HAP-1 (cell line): ENCODE results near the gene CLPSL2.

Experiments used
- DNase-seq, 2 experiments: peaks; one replicate each; pipeline ENCODE4 v3.0.0-alpha.2; 2016 to 2020; ENCODE audit warnings: low spot score in 2 of 2
- H3K27me3 ChIP-seq: fragments of 250-450 bp; sonication (Bioruptor Pico); 2 replicates; pipeline ENCODE4 v1.5.1; 2020; ENCODE audit warnings: low read depth, mild to moderate bottlenecking, moderate library complexity
- H3K36me3 ChIP-seq: fragments of 250-450 bp; sonication (Bioruptor Pico); replicated peaks from 2 replicates; pipeline ENCODE4 v1.5.1; 2020; ENCODE audit warnings: mild to moderate bottlenecking
- H3K4me1 ChIP-seq: fragments of 250-450 bp; sonication (Bioruptor Pico); 2 replicates; pipeline ENCODE4 v1.5.1; 2020; ENCODE audit warnings: mild to moderate bottlenecking
- H3K4me3 ChIP-seq: fragments of 250-450 bp; sonication (Bioruptor Pico); 2 replicates; pipeline ENCODE4 v1.5.1; 2020; ENCODE audit warnings: mild to moderate bottlenecking, moderate library complexity
- H3K9me3 ChIP-seq: fragments of 250-450 bp; sonication (Bioruptor Pico); 2 replicates; pipeline ENCODE4 v1.5.1; 2020; ENCODE audit warnings: mild to moderate bottlenecking, moderate library complexity
- in situ Hi-C: fragments of 300-500 bp; cut with MboI; formaldehyde crosslinking; loops from 3 replicates; pipeline ENCODE4 v1.14.3; 2020; ENCODE audit warnings: low sequenced_read_pairs, inconsistent platforms, mixed read lengths

The CLPSL2 gene

GRCh38 chr6:35755278-35755924, 21.0 kb upstream of the CLPSL2 start:
- no peaks in the 10 kb centered on the region for H3K36me3 ChIP-seq
- H3K27me3 ChIP-seq: no peaks in the 10 kb centered on the region
- DNase-seq: no peak
- H3K4me1 ChIP-seq: no peaks in the 10 kb centered on the region
- no peak overlapping the region for H3K4me3 ChIP-seq
- in situ Hi-C loops: no loop called here
- no peaks in the 10 kb centered on the region for H3K9me3 ChIP-seq

- no peaks in the 10 kb centered on the region for H3K27me3 ChIP-seq
- H3K9me3 ChIP-seq: no peaks in the 10 kb centered on the region
- no peaks in the 10 kb centered on the region for H3K36me3 ChIP-seq
- no peak overlapping the region for H3K4me3 ChIP-seq
- H3K4me1 ChIP-seq: no peaks in the 10 kb centered on the region
- peak; percentile 38 to 57 for DNase-seq
- in situ Hi-C loops: no loop called here
Observed at GRCh38 chr6:35757456-35758123, 18.8 kb upstream of the CLPSL2 start.

- H3K4me1 ChIP-seq: peaks cover 3% of the 10 kb centered on the region; the same call in 1 of the 2 replicates
- no peaks in the 10 kb centered on the region for H3K36me3 ChIP-seq
- no peaks in the 10 kb centered on the region for H3K9me3 ChIP-seq
- no peak overlapping the region for H3K4me3 ChIP-seq
- H3K27me3 ChIP-seq: peaks cover 12% of the 10 kb centered on the region; the same call in 1 of the 2 replicates
- DNase-seq: no peak
- in situ Hi-C loops: no loop called here
Observed at GRCh38 chr6:35759426-35759825, 17.0 kb upstream of the CLPSL2 start.

GRCh38 chr6:35765739-35766138, 10.7 kb upstream of the CLPSL2 start:
- no peaks in the 10 kb centered on the region for H3K36me3 ChIP-seq
- DNase-seq: no peak
- H3K4me1 ChIP-seq: peaks cover 8% of the 10 kb centered on the region
- H3K27me3 ChIP-seq: peaks cover 17% of the 10 kb centered on the region
- in situ Hi-C loops: no loop called here
- H3K9me3 ChIP-seq: no peaks in the 10 kb centered on the region; the same call in 1 of the 2 replicates
- H3K4me3 ChIP-seq: no peak overlapping the region

- H3K36me3 ChIP-seq: no peaks in the 10 kb centered on the region
- in situ Hi-C loops: no loop called here
- no peak for DNase-seq
- no peak overlapping the region for H3K4me3 ChIP-seq
- H3K4me1 ChIP-seq: peaks cover 5% of the 10 kb centered on the region
- H3K27me3 ChIP-seq: peaks cover 7% of the 10 kb centered on the region
- H3K9me3 ChIP-seq: no peaks in the 10 kb centered on the region; the same call in 1 of the 2 replicates
Observed at GRCh38 chr6:35769211-35769610, 7.2 kb upstream of the CLPSL2 start.

GRCh38 chr6:35771343-35771627, 5.1 kb upstream of the CLPSL2 start:
- H3K4me1 ChIP-seq: peaks cover 3% of the 10 kb centered on the region
- H3K4me3 ChIP-seq: no peak overlapping the region
- in situ Hi-C loops: no loop called here
- no peak for DNase-seq
- H3K36me3 ChIP-seq: no peaks in the 10 kb centered on the region
- H3K27me3 ChIP-seq: peaks cover 5% of the 10 kb centered on the region; the same call in 1 of the 2 replicates
- H3K9me3 ChIP-seq: no peaks in the 10 kb centered on the region; the same call in 1 of the 2 replicates

GRCh38 chr6:35774116-35774794, 2.1 kb upstream of the CLPSL2 start:
- DNase-seq: no peak
- H3K36me3 ChIP-seq: no peaks in the 10 kb centered on the region
- H3K4me1 ChIP-seq: peaks cover 7% of the 10 kb centered on the region
- no peak overlapping the region for H3K4me3 ChIP-seq
- H3K9me3 ChIP-seq: no peaks in the 10 kb centered on the region
- in situ Hi-C loops: no loop called here
- H3K27me3 ChIP-seq: no peaks in the 10 kb centered on the region

- DNase-seq: no peak
Observed at GRCh38 chr6:35775031-35775430, 1.4 kb upstream of the CLPSL2 start.

GRCh38 chr6:35777356-35778102, 1.1 kb downstream of the CLPSL2 start:
- Histone ChIP-seq H3K27me3 (no peaks in the 10 kb centered on the region), H3K36me3 (no peaks in the 10 kb centered on the region), H3K9me3 (no peaks in the 10 kb centered on the region), H3K4me3 (no peak overlapping the region), H3K4me1 (peaks cover 7% of the 10 kb centered on the region)
- in situ Hi-C loops: no loop called here
- no peak for DNase-seq

More at GRCh38 chr6:35775031-35775430, 1.4 kb upstream of the CLPSL2 start:
- Histone ChIP-seq H3K36me3 (no peaks in the 10 kb centered on the region), H3K4me3 (no peak overlapping the region), H3K4me1 (peaks cover 7% of the 10 kb centered on the region), H3K27me3 (no peaks in the 10 kb centered on the region), H3K9me3 (no peaks in the 10 kb centered on the region)
- in situ Hi-C loops: no loop called here

GRCh38 chr6:35778437-35778836, 2.0 kb downstream of the CLPSL2 start:
- in situ Hi-C loops: no loop called here
- H3K27me3 ChIP-seq: no peaks in the 10 kb centered on the region

GRCh38 chr6:35780719-35781118, 4.3 kb downstream of the CLPSL2 start, which contains the start of gene CLPSL1:
Gene CLPSL1 (plus strand): TSS chr6:35781019. CDS start chr6:35781111, 92 bp downstream.
- Histone ChIP-seq H3K27me3 (no peaks in the 10 kb centered on the region), H3K9me3 (no peaks in the 10 kb centered on the region), H3K4me3 (no peak within 1 kb of the TSS), H3K36me3 (no peaks in the 10 kb centered on the region), H3K4me1 (peaks cover 21% of the 10 kb centered on the region)
- DNase-seq: no peak
- in situ Hi-C loops: no loop called here

More at GRCh38 chr6:35778437-35778836, 2.0 kb downstream of the CLPSL2 start:
- Histone ChIP-seq H3K36me3 (no peaks in the 10 kb centered on the region), H3K4me1 (peaks cover 11% of the 10 kb centered on the region), H3K9me3 (no peaks in the 10 kb centered on the region), H3K4me3 (no peak overlapping the region)
- no peak for DNase-seq

- in situ Hi-C loops: no loop called here
- Histone ChIP-seq H3K4me3 (no peak overlapping the region), H3K27me3 (no peaks in the 10 kb centered on the region), H3K4me1 (peaks cover 18% of the 10 kb centered on the region), H3K9me3 (no peaks in the 10 kb centered on the region), H3K36me3 (no peaks in the 10 kb centered on the region)
- DNase-seq: no peak
Observed at GRCh38 chr6:35781290-35781689, 4.9 kb downstream of the CLPSL2 start.

GRCh38 chr6:35782424-35782823, 6.0 kb downstream of the CLPSL2 start:
- H3K4me1 ChIP-seq: peaks cover 14% of the 10 kb centered on the region
- H3K4me3 ChIP-seq: no peak overlapping the region
- DNase-seq: peak in 1 of 2 experiments; percentile 72
- no peaks in the 10 kb centered on the region; the same call in 1 of the 2 replicates for H3K27me3 ChIP-seq
- no peaks in the 10 kb centered on the region for H3K9me3 ChIP-seq
- in situ Hi-C loops: no loop called here
- no peaks in the 10 kb centered on the region for H3K36me3 ChIP-seq
